Neuronal stem cell (in vitro differentiated cells): ENCODE measurements around the gene SUCLA2.
A peak's percentile ranks its signal among the peaks of the same experiment; 100 is the strongest.

Source experiments
- DNase-seq: peaks from one replicate; pipeline ENCODE4 v3.0.0-alpha.2; 2013; ENCODE audit warnings: low spot score
- H2AFZ ChIP-seq: one replicate; pipeline ENCODE4 v1.6.1; 2013; ENCODE audit warnings: mild to moderate bottlenecking, low read length, inconsistent platforms
- H2AK5ac ChIP-seq: 2 replicates; pipeline ENCODE4 v1.6.1; 2013; ENCODE audit warnings: low read depth, mild to moderate bottlenecking, inconsistent platforms, low read length, moderate library complexity, mixed read lengths
- H2BK120ac ChIP-seq: 2 replicates; pipeline ENCODE4 v1.6.1; 2013; ENCODE audit warnings: low read depth, mild to moderate bottlenecking, inconsistent platforms, low read length, moderate library complexity, mixed read lengths
- H2BK12ac ChIP-seq: one replicate; pipeline ENCODE4 v1.6.1; 2013; ENCODE audit warnings: low read length, inconsistent platforms
- H2BK15ac ChIP-seq: 2 replicates; pipeline ENCODE4 v1.6.1; 2013; ENCODE audit warnings: mild to moderate bottlenecking, low read length, inconsistent platforms, mixed read lengths
- H2BK5ac ChIP-seq: one replicate; pipeline ENCODE4 v1.6.1; 2013; ENCODE audit warnings: inconsistent platforms, mild to moderate bottlenecking, low read length, moderate library complexity
- H3K14ac ChIP-seq: one replicate; pipeline ENCODE4 v1.6.1; 2013; ENCODE audit warnings: low read length, inconsistent platforms
- H3K18ac ChIP-seq: 2 replicates; pipeline ENCODE4 v1.6.1; 2013; ENCODE audit warnings: low read length, inconsistent platforms
- H3K23ac ChIP-seq: 2 replicates; pipeline ENCODE4 v1.6.1; 2013; ENCODE audit warnings: low read depth, mild to moderate bottlenecking, mixed read lengths, low read length, inconsistent platforms; ENCODE audit not compliant: poor library complexity
- H3K27ac ChIP-seq: replicated peaks from 3 replicates; pipeline ENCODE4 v1.5.1; 2013; ENCODE audit warnings: low read length, inconsistent platforms
- H3K27me3 ChIP-seq, 3 experiments: 2 replicates each; pipeline ENCODE4 v1.6.1; 2013; ENCODE audit warnings: low read length in 3 of 3, mild to moderate bottlenecking in 2 of 3, inconsistent platforms in 1 of 3, low read depth in 1 of 3, mixed read lengths in 1 of 3, moderate library complexity in 1 of 3; ENCODE audit not compliant: control insufficient read depth in 3 of 3, insufficient read depth in 3 of 3
- H3K36me3 ChIP-seq, 2 donors: replicated peaks in 1 of 2; 2 replicates each; pipeline ENCODE4 v1.6.1; 2013; ENCODE audit warnings: low read length in 2 of 2; ENCODE audit not compliant: control insufficient read depth in 2 of 2, insufficient read depth in 2 of 2
- H3K4ac ChIP-seq: 2 replicates; pipeline ENCODE4 v1.6.1; 2013; ENCODE audit warnings: inconsistent platforms, mild to moderate bottlenecking, low read length, moderate library complexity
- H3K4me1 ChIP-seq, 2 donors: 1 replicate in 1 of 2; 2 replicates in 1 of 2; pipeline ENCODE4 v1.6.1; 2013; ENCODE audit warnings: low read length in 2 of 2, low read depth in 1 of 2; ENCODE audit not compliant: control insufficient read depth in 2 of 2, insufficient read depth in 1 of 2
- H3K4me2 ChIP-seq: one replicate; pipeline ENCODE4 v1.6.1; 2013; ENCODE audit warnings: mild to moderate bottlenecking, low read length, inconsistent platforms; ENCODE audit not compliant: insufficient read depth, poor library complexity, severe bottlenecking
- H3K4me3 ChIP-seq, 2 donors: 2 replicates each; pipeline ENCODE4 v1.5.1; 2013; ENCODE audit warnings: low read length in 2 of 2, mild to moderate bottlenecking in 2 of 2, inconsistent platforms in 1 of 2, moderate library complexity in 1 of 2
- H3K79me1 ChIP-seq: one replicate; pipeline ENCODE4 v1.6.1; 2013; ENCODE audit warnings: low read depth, mild to moderate bottlenecking, inconsistent platforms, low read length, moderate library complexity
- H3K9ac ChIP-seq: one replicate; pipeline ENCODE4 v1.6.1; 2013; ENCODE audit warnings: mild to moderate bottlenecking, low read depth, low read length, inconsistent platforms; ENCODE audit not compliant: poor library complexity
- H3K9me3 ChIP-seq, 2 donors: replicated peaks in 1 of 2; 2 replicates each; pipeline versions ENCODE3 to v1.6.1; 2013; ENCODE audit warnings: low read length in 2 of 2, mild to moderate bottlenecking in 2 of 2, inconsistent platforms in 1 of 2, low read depth in 1 of 2, mixed read lengths in 1 of 2, moderate library complexity in 1 of 2; ENCODE audit not compliant: control insufficient read depth in 2 of 2, insufficient read depth in 1 of 2
- H4K8ac ChIP-seq: one replicate; pipeline ENCODE4 v1.6.1; 2013; ENCODE audit warnings: low read depth, mild to moderate bottlenecking, inconsistent platforms, low read length, moderate library complexity
- H4K91ac ChIP-seq: one replicate; pipeline ENCODE4 v1.6.1; 2013; ENCODE audit warnings: low read length, low read depth, mild to moderate bottlenecking, inconsistent platforms; ENCODE audit not compliant: poor library complexity
- WGBS, 2 donors: extraction: QIAGEN DNeasy Blood & Tissue Kit; methylation state at CpG; one replicate each; pipeline ENCODE4 v1.1.7; 2013; ENCODE audit warnings: missing lambda C conversion rate in 2 of 2, mixed read lengths in 1 of 2; ENCODE audit not compliant: insufficient read length in 2 of 2, insufficient replicate concordance in 1 of 2; ENCODE audit errors: extremely low coverage in 2 of 2; 5-methylcytosine and 5-hydroxymethylcytosine counted together

Gene SUCLA2

GRCh38 chr13:47932950-47933923 is 67.8 kb downstream of the SUCLA2 start:
- H3K4me1 ChIP-seq, result peaks cover 0 to 4% of the 10 kb centered on the region in 2 donors
- H3K27ac ChIP-seq, result no peak overlapping the region
- peaks cover 0 to 1% of the 10 kb centered on the region in 2 donors for H3K9me3 ChIP-seq
- H2BK15ac ChIP-seq, result no peak overlapping the region
- no peaks in the 10 kb centered on the region for H3K79me1 ChIP-seq
- H2BK12ac ChIP-seq, result no peak overlapping the region
- H3K36me3 ChIP-seq, result peaks cover 2 to 6% of the 10 kb centered on the region in 2 donors
- WGBS, 2 donors, result no CpG with 5 or more reads among the region's 5 CpGs
- no peak overlapping the region for H4K91ac ChIP-seq
- no peak overlapping the region for H3K18ac ChIP-seq
- no peak overlapping the region for H2BK5ac ChIP-seq
- no peak overlapping the region for H3K4ac ChIP-seq
- no peak overlapping the region for H2AK5ac ChIP-seq
- no peak overlapping the region for H3K14ac ChIP-seq
- H3K27me3 ChIP-seq, result no peaks in the 10 kb centered on the region
- H3K4me2 ChIP-seq, result no peak overlapping the region
- H3K23ac ChIP-seq, result no peak overlapping the region
- H2AFZ ChIP-seq, result no peak overlapping the region
- H3K4me3 ChIP-seq, result no peak overlapping the region
- DNase-seq, result peak; percentile 9
- no peak overlapping the region for H2BK120ac ChIP-seq
- no peak overlapping the region for H4K8ac ChIP-seq
- no peak overlapping the region for H3K9ac ChIP-seq

DNA sequence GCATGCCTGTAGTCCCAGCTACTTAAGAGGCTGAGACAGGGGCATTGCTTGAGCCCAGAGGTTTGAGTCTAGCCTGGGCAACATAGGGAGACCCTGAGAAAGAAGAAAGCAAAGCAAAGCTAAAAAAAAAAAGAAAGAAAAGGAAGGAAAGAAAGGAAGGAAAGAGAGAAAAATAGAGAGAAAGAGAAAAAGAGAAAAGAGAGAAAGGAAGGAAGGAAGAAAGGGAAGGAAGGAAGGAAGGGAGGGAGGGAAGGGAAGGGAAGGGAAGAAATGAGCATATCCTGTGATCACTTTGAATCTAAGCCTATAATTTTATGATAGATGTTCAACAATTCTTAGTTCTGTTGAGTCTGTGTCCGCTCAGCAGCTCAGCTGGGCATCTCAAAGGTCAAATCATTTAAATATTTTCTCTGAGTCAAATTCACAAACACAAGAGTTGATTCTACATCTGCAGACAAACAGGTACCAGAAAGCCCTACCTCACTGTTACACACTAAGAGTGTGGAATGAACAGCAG is 70.4 kb downstream of the SUCLA2 start:
- no peaks in the 10 kb centered on the region for H3K9me3 ChIP-seq
- no peak overlapping the region for H3K18ac ChIP-seq
- no peak for DNase-seq
- no peak overlapping the region for H4K8ac ChIP-seq
- peaks cover 0 to 4% of the 10 kb centered on the region in 2 donors for H3K4me1 ChIP-seq
- H2BK120ac ChIP-seq, result no peak overlapping the region
- no peak overlapping the region for H3K14ac ChIP-seq
- H2BK12ac ChIP-seq, result no peak overlapping the region
- H3K23ac ChIP-seq, result no peak overlapping the region
- H3K27ac ChIP-seq, result no peak overlapping the region
- no CpG with 5 or more reads among the region's 1 CpG for WGBS, 2 donors
- H3K27me3 ChIP-seq, result no peaks in the 10 kb centered on the region
- no peak overlapping the region for H3K9ac ChIP-seq
- H3K4ac ChIP-seq, result no peak overlapping the region
- H2AK5ac ChIP-seq, result no peak overlapping the region
- no peaks in the 10 kb centered on the region for H3K36me3 ChIP-seq
- no peak overlapping the region for H4K91ac ChIP-seq
- no peak overlapping the region for H3K4me3 ChIP-seq
- no peak overlapping the region for H2BK5ac ChIP-seq
- H2BK15ac ChIP-seq, result no peak overlapping the region
- no peak overlapping the region for H2AFZ ChIP-seq
- H3K4me2 ChIP-seq, result no peak overlapping the region
- H3K79me1 ChIP-seq, result no peaks in the 10 kb centered on the region

- no peak for DNase-seq
- Histone ChIP-seq H2BK12ac (no peak overlapping the region), H3K4me3 (no peak overlapping the region), H3K4me1 (peaks cover 0 to 4% of the 10 kb centered on the region in 2 donors), H3K36me3 (no peaks in the 10 kb centered on the region), H2AFZ (no peak overlapping the region), H3K4me2 (no peak overlapping the region), H2BK120ac (no peak overlapping the region), H4K91ac (no peak overlapping the region), H3K9me3 (no peaks in the 10 kb centered on the region), H3K18ac (no peak overlapping the region), H3K27ac (no peak overlapping the region), H3K23ac (no peak overlapping the region), H3K9ac (no peak overlapping the region), H3K4ac (no peak overlapping the region), H4K8ac (no peak overlapping the region), H3K14ac (no peak overlapping the region), H3K79me1 (no peaks in the 10 kb centered on the region), H2BK5ac (no peak overlapping the region), H2AK5ac (no peak overlapping the region), H2BK15ac (no peak overlapping the region), H3K27me3 (no peaks in the 10 kb centered on the region)
- no CpG with 5 or more reads among the region's 3 CpGs for WGBS, 2 donors
Measured at GRCh38 chr13:47929156-47929555, 71.9 kb downstream of the SUCLA2 start.

DNA sequence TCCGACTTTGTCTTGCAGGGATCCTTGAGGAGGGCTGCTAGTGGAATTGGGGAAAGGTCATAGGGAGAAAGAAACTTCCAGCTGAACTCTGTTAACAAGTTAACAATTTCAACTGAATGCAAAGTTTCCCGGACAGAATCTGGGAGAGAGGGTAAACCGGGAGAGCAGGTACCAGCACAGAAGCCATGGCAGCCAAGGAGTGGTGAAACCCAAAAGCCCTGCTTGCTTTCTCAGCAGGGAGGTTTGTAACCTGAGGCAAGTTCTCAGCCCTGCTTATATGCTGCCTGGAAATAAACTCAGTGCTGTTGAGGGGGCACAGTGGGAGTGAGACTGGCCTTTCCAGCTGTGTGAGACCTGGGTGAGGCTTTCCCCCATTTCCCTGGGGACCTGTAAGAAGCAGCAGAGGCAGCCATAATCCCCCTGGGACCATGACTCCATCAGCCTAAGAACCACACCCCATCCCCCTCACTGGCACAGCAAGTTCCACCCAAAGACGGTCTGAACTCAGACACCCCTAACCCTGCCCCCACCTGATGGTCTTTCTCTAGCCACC is 84.0 kb downstream of the SUCLA2 start:
- Histone ChIP-seq H3K23ac (no peak overlapping the region), H2AK5ac (no peak overlapping the region), H2BK15ac (no peak overlapping the region), H3K4me3 (peak overlapping the region in 1 of 2 donors; percentile 2), H3K14ac (no peak overlapping the region), H2BK5ac (no peak overlapping the region), H3K9ac (no peak overlapping the region), H2AFZ (no peak overlapping the region), H3K4ac (no peak overlapping the region), H3K27ac (no peak overlapping the region), H2BK12ac (no peak overlapping the region), H3K27me3 (no peaks in the 10 kb centered on the region), H4K91ac (no peak overlapping the region), H3K36me3 (no peaks in the 10 kb centered on the region), H3K79me1 (no peaks in the 10 kb centered on the region), H3K9me3 (peaks cover 0 to 3% of the 10 kb centered on the region in 2 donors), H3K18ac (no peak overlapping the region), H2BK120ac (no peak overlapping the region), H4K8ac (no peak overlapping the region), H3K4me2 (no peak overlapping the region), H3K4me1 (no peaks in the 10 kb centered on the region)
- WGBS, 2 donors, result no CpG with 5 or more reads among the region's 4 CpGs
- no peak for DNase-seq
